Parathyroid adenoma (tissue), 2 donors: ENCODE measurements around the gene UBE2QL1.

Experiments
- H2AFZ ChIP-seq: fragments of 300-600 bp; sonication (generic); one replicate; pipeline ENCODE4 v1.7.0; 2017; ENCODE audit warnings: antibody characterized with exemption, mild to moderate bottlenecking
- H3K27ac ChIP-seq: fragments of 300-600 bp; sonication (generic); one replicate; pipeline ENCODE4 v1.7.0; 2017
- H3K27me3 ChIP-seq: fragments of 300-600 bp; sonication (generic); one replicate; pipeline ENCODE4 v1.7.0; 2017; ENCODE audit warnings: low read length; ENCODE audit not compliant: control insufficient read depth, insufficient read depth
- H3K36me3 ChIP-seq: fragments of 300-600 bp; sonication (generic); one replicate; pipeline ENCODE4 v1.7.0; 2017; ENCODE audit warnings: low read length; ENCODE audit not compliant: control insufficient read depth, insufficient read depth
- H3K4me1 ChIP-seq: fragments of 300-600 bp; sonication (generic); one replicate; pipeline ENCODE4 v1.7.0; 2017; ENCODE audit warnings: control low read depth
- H3K4me2 ChIP-seq: fragments of 300-600 bp; sonication (generic); one replicate; pipeline ENCODE4 v1.7.0; 2017; ENCODE audit warnings: low read length
- H3K4me3 ChIP-seq: fragments of 300-600 bp; sonication (generic); one replicate; pipeline ENCODE4 v1.7.0; 2017; ENCODE audit warnings: low read depth, low read length
- H3K79me2 ChIP-seq: fragments of 300-600 bp; sonication (generic); one replicate; pipeline ENCODE4 v1.7.0; 2017; ENCODE audit warnings: control low read depth
- H3K9ac ChIP-seq: fragments of 300-600 bp; sonication (generic); one replicate; pipeline ENCODE4 v1.7.0; 2017; ENCODE audit warnings: mild to moderate bottlenecking
- H3K9me3 ChIP-seq: fragments of 300-600 bp; sonication (generic); one replicate; pipeline ENCODE4 v1.7.0; 2017; ENCODE audit warnings: low read length; ENCODE audit not compliant: control insufficient read depth
- TF ChIP-seq, protein P1 (sequence below): fragments of 300-600 bp; sonication (generic); IDR thresholded peaks from one replicate; pipeline ENCODE4 v1.7.0; 2017; ENCODE audit warnings: antibody characterized with exemption, mild to moderate bottlenecking
- donor health status: primary hyperparathyroidism.

The UBE2QL1 gene

DNA sequence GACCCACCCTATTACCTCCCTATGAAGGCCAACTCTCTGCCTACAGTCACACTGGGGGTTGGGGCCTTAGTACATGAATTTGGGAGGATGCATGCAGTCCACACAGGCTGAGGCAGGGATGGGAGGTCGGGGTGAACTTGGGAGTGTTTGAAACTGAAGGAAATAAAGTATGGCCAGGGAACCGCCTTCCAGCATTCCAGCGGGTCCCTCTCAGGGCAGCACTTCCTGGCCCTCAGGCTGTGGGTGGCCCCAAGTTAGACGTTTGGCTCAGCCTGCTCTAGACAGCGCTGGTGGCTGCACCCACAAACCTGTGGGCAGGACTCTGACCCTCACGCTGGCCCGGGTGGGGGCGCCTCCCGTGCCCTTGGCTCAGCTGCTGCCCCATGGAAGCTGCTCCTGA, 74.3 kb downstream of the UBE2QL1 start:
- Histone ChIP-seq H3K9me3 (no peaks in the 10 kb centered on the region), H3K4me2 (no peak overlapping the region), H2AFZ (no peak overlapping the region), H3K36me3 (no peaks in the 10 kb centered on the region), H3K27me3 (no peaks in the 10 kb centered on the region), H3K4me1 (no peaks in the 10 kb centered on the region), H3K27ac (no peak overlapping the region), H3K79me2 (no peaks in the 10 kb centered on the region), H3K9ac (no peak overlapping the region), H3K4me3 (no peak overlapping the region)
- TF ChIP-seq, protein P1, sequence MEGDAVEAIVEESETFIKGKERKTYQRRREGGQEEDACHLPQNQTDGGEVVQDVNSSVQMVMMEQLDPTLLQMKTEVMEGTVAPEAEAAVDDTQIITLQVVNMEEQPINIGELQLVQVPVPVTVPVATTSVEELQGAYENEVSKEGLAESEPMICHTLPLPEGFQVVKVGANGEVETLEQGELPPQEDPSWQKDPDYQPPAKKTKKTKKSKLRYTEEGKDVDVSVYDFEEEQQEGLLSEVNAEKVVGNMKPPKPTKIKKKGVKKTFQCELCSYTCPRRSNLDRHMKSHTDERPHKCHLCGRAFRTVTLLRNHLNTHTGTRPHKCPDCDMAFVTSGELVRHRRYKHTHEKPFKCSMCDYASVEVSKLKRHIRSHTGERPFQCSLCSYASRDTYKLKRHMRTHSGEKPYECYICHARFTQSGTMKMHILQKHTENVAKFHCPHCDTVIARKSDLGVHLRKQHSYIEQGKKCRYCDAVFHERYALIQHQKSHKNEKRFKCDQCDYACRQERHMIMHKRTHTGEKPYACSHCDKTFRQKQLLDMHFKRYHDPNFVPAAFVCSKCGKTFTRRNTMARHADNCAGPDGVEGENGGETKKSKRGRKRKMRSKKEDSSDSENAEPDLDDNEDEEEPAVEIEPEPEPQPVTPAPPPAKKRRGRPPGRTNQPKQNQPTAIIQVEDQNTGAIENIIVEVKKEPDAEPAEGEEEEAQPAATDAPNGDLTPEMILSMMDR = no peak

DNA sequence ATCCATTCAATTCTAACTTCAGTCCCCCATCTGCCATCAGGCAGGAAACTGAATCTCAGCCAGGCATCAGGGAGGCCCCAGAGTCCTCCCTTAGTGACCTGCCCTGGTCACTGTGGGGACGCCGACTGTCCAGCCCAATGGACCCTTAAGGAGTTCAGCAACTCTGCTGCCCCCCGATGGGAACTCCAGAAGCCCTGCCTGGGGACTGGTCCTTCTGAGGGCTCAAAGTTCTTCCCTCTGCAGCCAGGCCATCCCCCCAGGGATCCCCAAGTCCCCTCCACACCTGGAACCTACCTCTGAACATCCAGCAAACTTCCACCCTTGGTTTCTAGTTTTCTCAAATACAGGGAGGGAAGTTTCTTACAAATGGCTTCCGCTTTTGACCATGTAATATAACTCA, 76.8 kb downstream of the UBE2QL1 start:
- TF ChIP-seq, protein P1 = no peak
- Histone ChIP-seq H3K27ac (no peak overlapping the region), H3K36me3 (no peaks in the 10 kb centered on the region), H2AFZ (no peak overlapping the region), H3K4me1 (no peaks in the 10 kb centered on the region), H3K79me2 (no peaks in the 10 kb centered on the region), H3K4me2 (no peak overlapping the region), H3K4me3 (no peak overlapping the region), H3K27me3 (no peaks in the 10 kb centered on the region), H3K9ac (no peak overlapping the region), H3K9me3 (no peaks in the 10 kb centered on the region)

DNA sequence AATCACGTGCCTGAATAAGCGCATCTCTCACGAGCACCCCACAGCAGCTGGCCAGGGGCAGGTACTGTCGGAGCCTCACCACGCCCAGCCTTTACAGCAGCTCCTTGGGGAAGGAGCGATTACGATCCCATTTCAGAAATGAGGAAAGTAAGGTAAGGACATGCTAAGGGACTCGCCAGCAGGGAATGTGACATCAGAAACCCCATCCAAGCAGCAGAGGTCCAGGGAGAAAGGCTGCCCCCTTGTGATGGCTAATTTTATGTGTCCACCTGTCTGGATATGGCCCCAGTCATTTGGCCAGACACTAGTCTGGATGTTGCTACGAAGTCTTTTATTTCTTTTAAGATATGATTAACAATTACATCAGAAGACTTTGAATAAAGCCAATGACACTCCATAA, 77.3 kb downstream of the UBE2QL1 start:
- Histone ChIP-seq H3K9me3 (no peaks in the 10 kb centered on the region), H3K4me2 (no peak overlapping the region), H3K27ac (no peak overlapping the region), H3K9ac (no peak overlapping the region), H3K36me3 (no peaks in the 10 kb centered on the region), H2AFZ (no peak overlapping the region), H3K4me1 (no peaks in the 10 kb centered on the region), H3K27me3 (no peaks in the 10 kb centered on the region), H3K4me3 (no peak overlapping the region), H3K79me2 (no peaks in the 10 kb centered on the region)
- TF ChIP-seq, protein P1 = no peak

- no peak overlapping the region for H3K4me3 ChIP-seq
- H3K36me3 ChIP-seq = no peaks in the 10 kb centered on the region
- H3K79me2 ChIP-seq = no peaks in the 10 kb centered on the region
- no peak overlapping the region for H3K9ac ChIP-seq
- H3K27ac ChIP-seq = no peak overlapping the region
- H3K27me3 ChIP-seq = no peaks in the 10 kb centered on the region
- no peaks in the 10 kb centered on the region for H3K9me3 ChIP-seq
- H3K4me1 ChIP-seq = no peaks in the 10 kb centered on the region
- TF ChIP-seq, protein P1 = no peak
- no peak overlapping the region for H3K4me2 ChIP-seq
- H2AFZ ChIP-seq = no peak overlapping the region
Observed at GRCh38 chr5:6527749-6528455, 79.2 kb downstream of the UBE2QL1 start.

- Histone ChIP-seq H3K36me3 (no peaks in the 10 kb centered on the region), H3K4me2 (no peak overlapping the region), H3K27me3 (no peaks in the 10 kb centered on the region), H3K4me3 (no peak overlapping the region), H3K9ac (no peak overlapping the region), H3K27ac (no peak overlapping the region), H3K4me1 (no peaks in the 10 kb centered on the region), H3K9me3 (no peaks in the 10 kb centered on the region), H3K79me2 (no peaks in the 10 kb centered on the region), H2AFZ (no peak overlapping the region)
- TF ChIP-seq, protein P1 = no peak
Observed at GRCh38 chr5:6535594-6535993, 86.9 kb downstream of the UBE2QL1 start.
